Measurements from ENCODE around the gene PPP1R12C. TPM values are rescaled to one million over a fixed set of nuclear protein-coding genes. Genes with fewer than 3 reads are reported as not detected.

PPP1R12C gene
- total and polyA plus RNA-seq, 7 donors: 53.6 to 222 (median 139) TPM

GRCh38 chr19:55131421-55131820 is 14.0 kb upstream of the PPP1R12C start:
- no peak for DNase-seq
- H3K36me3 ChIP-seq: no peaks in the 10 kb centered on the region
- WGBS, 2 donors: 87 to 89% methylated on average over 16 of the region's 16 CpGs
- H3K27ac ChIP-seq: no peak overlapping the region
- H3K4me1 ChIP-seq: no peaks in the 10 kb centered on the region
- H3K4me3 ChIP-seq: no peak overlapping the region
- no peaks in the 10 kb centered on the region for H3K9me3 ChIP-seq
- H3K27me3 ChIP-seq: peaks cover 7 to 71% (median 19%) of the 10 kb centered on the region in 3 donors
- intact Hi-C loops (cut with DNase I): no loop called here
- no peak for TF ChIP-seq POLR2AphosphoS5 (IDR thresholded peaks at IDR 0.05)
- no peak for TF ChIP-seq EP300 (IDR thresholded peaks at IDR 0.05)
- TF ChIP-seq CTCF (IDR thresholded peaks at IDR 0.05): no peak
- no peak for TF ChIP-seq POLR2A (IDR thresholded peaks at IDR 0.05)

- Histone ChIP-seq H3K9me3 (no peaks in the 10 kb centered on the region), H3K4me1 (peaks cover 0 to 35% (median 29%) of the 10 kb centered on the region in 4 donors), H3K36me3 (no peaks in the 10 kb centered on the region), H3K27ac (no peak overlapping the region), H3K4me3 (no peak overlapping the region), H3K27me3 (peaks cover 0 to 8% (median 0%) of the 10 kb centered on the region in 3 donors)
- intact Hi-C loops (cut with DNase I): loop anchor here (5.0 to 10.0 kb wide), 4 partner anchors 536 to 1252 kb away; partner anchors contain the start of genes LENG9, MYADM, TSEN34 and U2AF2
- no peak for TF ChIP-seq POLR2AphosphoS5 (IDR thresholded peaks at IDR 0.05)
- no peak for DNase-seq
- 81 to 86% methylated on average over 14 of the region's 14 CpGs for WGBS, 2 donors
Observed at GRCh38 chr19:55119053-55119452, 1.6 kb upstream of the PPP1R12C start.

- no peaks in the 10 kb centered on the region for H3K36me3 ChIP-seq
- DNase-seq: no peak
- TF ChIP-seq POLR2AphosphoS5 (IDR thresholded peaks at IDR 0.05): no peak
- TF ChIP-seq EP300 (IDR thresholded peaks at IDR 0.05): no peak
- TF ChIP-seq CTCF (IDR thresholded peaks at IDR 0.05): no peak
- no peak for TF ChIP-seq POLR2A (IDR thresholded peaks at IDR 0.05)
- H3K9me3 ChIP-seq: no peaks in the 10 kb centered on the region
- H3K27ac ChIP-seq: peak overlapping the region; percentile 95 to 99 (median 98)
- peaks cover 0 to 3% (median 0%) of the 10 kb centered on the region in 3 donors for H3K27me3 ChIP-seq
- H3K4me3 ChIP-seq: peak overlapping the region; percentile 38 to 96 (median 86)
- H3K4me1 ChIP-seq: peaks cover 0 to 41% (median 33%) of the 10 kb centered on the region in 4 donors
- intact Hi-C loops (cut with DNase I): loop anchor here (5.0 to 10.0 kb wide), 4 partner anchors 536 to 1251 kb away; partner anchors contain the start of genes LENG9, MYADM, TSEN34 and U2AF2
- WGBS, 2 donors: 23 to 43% methylated on average over 22 of the region's 22 CpGs
Observed at GRCh38 chr19:55118401-55118991, 1.1 kb upstream of the PPP1R12C start.

- intact Hi-C loops (cut with DNase I): loop anchor here (5.0 to 10.0 kb wide), 4 partner anchors 537 to 1251 kb away; partner anchors contain the start of genes LENG9, MYADM, TSEN34 and U2AF2
- H3K4me3 ChIP-seq: peak overlapping the region; percentile 38 to 96 (median 86)
Observed at GRCh38 chr19:55117663-55118391, 390 bp upstream of the PPP1R12C start.

More at GRCh38 chr19:55117663-55118391, 390 bp upstream of the PPP1R12C start:
- peaks cover 0 to 48% (median 39%) of the 10 kb centered on the region in 4 donors for H3K4me1 ChIP-seq
- peak overlapping the region; percentile 95 to 99 (median 98) for H3K27ac ChIP-seq
- TF ChIP-seq POLR2AphosphoS5 (IDR thresholded peaks at IDR 0.05): peak; percentile 12 to 92 (median 56)
- TF ChIP-seq CTCF (IDR thresholded peaks at IDR 0.05): no peak
- TF ChIP-seq POLR2A (IDR thresholded peaks at IDR 0.05): no peak
- TF ChIP-seq EP300 (IDR thresholded peaks at IDR 0.05): peak in 1 of 4 donors; percentile 90
- no peaks in the 10 kb centered on the region for H3K27me3 ChIP-seq
- H3K36me3 ChIP-seq: no peaks in the 10 kb centered on the region
- WGBS, 2 donors: 0 to 1% methylated on average over 44 of the region's 44 CpGs
- no peaks in the 10 kb centered on the region for H3K9me3 ChIP-seq
- DNase-seq: peak; percentile 100
